GM21360 (cell line): ENCODE results near the gene MTCL3.

Experiments used
- ATAC-seq: cut with Tn5 transposase; IDR thresholded peaks from one replicate; pipeline ENCODE4 v1.9.1; 2021; ENCODE audit warnings: mild to moderate bottlenecking, moderate library complexity; ENCODE audit not compliant: unreplicated experiment

Gene MTCL3

GRCh38 chr6:127518710-127519468 lies at the start of gene MTCL3:
Gene MTCL3 (minus strand): TSS chr6:127519335.
- no peak for ATAC-seq

GRCh38 chr6:127567476-127567875 lies 48.3 kb upstream of the MTCL3 start:
- ATAC-seq, result no peak

GRCh38 chr6:127566651-127567050 lies 47.5 kb upstream of the MTCL3 start:
- ATAC-seq, result no peak

DNA sequence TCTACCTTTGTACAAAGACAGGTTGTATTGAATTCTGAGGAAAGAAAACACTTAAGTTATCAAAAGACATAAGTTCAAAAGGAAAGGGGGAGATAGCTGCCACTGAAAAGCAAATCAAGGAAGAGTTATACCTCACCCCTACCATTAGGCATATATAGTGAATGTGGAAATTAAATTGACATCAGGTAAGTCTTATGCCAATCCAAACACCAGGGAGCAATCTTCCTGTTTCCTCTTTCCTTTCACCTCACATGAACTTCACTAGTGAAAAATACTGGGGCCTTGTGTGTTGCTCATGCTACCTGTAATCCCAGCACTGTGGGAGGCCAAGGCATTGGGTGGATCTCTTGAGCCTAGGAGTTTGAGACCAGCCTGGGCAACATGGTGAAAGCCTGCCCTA lies 47.0 kb upstream of the MTCL3 start:
- ATAC-seq, result no peak

DNA sequence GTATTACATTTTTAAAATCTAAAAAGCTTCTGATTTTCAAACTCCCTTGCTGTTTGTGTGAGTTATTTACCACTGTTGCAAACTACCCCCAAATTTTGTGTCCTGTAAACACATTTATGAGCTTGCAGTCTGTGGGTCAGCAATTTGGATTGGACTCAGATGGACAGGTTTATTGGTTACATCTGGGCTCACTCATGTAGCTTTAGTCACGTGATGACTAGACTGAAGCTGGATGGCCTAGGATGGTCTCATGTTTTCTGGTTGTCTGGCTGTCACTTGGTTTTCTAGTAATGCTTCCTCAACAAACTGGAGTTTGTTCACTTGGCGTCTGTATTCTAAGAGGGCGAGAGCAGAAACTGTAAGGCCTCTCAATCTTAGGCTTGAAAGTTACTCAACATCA lies 45.6 kb upstream of the MTCL3 start:
- no peak for ATAC-seq

DNA sequence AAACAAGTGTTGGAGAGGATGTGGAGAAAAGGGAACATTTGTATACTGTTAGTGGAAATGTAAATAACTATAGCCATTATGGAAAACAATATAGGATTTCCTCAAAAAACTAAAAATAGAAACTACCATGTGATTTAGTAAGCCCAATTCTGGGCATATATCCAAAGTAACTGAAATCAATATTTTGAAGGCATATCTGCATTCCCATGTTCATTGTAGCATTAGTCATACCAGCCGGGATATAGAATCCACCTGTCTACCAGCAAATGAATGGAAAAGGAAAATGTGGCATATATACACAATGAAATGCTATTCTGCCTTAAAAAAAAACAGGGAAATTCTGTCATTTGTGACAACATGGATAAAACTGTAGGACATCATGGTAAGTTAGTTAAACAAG lies 42.5 kb upstream of the MTCL3 start:
- ATAC-seq, result no peak

DNA sequence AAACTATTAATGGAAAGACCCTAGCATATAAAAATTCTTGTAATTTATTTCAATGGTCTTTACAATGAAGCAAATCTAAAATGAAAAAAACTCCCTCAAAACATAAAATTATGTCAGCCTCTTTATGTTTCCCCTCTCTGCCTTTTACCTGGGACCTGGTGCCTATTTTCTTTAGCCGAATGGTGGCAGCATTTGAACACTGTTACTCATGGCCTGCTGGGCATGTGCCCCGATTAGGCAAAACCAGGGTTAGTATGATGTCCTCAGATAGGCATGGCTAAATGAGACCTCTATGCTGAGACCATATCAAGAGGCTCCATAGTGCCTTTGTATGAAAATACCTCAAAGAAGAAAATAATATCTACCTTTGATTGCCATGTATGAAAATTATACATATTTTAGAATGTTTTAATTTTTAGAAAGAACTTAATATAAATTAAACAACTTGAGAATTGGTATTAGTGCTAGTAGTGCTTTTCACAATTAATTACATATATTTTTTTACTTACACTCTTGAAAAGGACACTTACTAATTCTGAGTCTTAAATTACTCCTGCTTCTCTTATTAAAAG lies 35.4 kb upstream of the MTCL3 start:
- peak; percentile 92 for ATAC-seq

DNA sequence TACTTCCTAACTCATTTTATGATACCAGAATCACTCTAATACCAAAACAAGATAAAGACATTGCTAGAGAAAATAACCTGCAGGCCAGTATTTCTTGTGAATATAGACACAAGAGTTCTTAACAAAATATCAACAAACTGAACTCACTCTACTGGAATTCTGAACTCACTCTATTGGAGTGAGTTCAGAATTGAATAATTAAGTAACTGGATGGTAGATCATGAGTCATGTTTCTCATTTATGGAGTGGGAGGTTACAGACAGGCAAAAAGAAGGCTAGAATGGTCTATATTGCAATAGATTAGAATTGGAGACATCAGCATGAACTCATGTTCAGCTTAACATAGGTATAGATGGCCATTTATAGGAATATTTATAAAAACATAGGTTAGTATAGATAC lies 31.3 kb upstream of the MTCL3 start:
- no peak for ATAC-seq

GRCh38 chr6:127547904-127548649 lies 28.9 kb upstream of the MTCL3 start:
- no peak for ATAC-seq

- no peak for ATAC-seq
Measured at GRCh38 chr6:127547215-127547614, 28.1 kb upstream of the MTCL3 start.

DNA sequence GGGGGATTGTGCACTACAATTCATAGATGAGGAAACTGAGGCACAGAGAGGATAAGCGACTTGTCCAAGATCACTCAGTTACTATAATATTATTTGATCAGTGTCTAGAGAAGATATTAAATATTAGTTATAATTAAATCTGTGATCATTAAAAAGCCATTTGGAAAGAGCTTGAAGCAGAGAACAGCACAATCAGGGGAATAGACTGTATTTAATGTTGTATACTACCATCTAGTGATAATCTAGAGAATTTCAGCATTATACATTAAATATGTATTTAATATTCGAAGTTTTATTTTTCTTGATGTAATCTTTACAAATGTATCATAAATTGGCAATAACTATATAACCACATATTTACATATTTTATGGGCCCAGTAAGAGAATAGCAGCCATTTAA lies 20.1 kb upstream of the MTCL3 start:
- ATAC-seq, result no peak

- ATAC-seq, result no peak
Measured at GRCh38 chr6:127538750-127539264, 19.7 kb upstream of the MTCL3 start.

GRCh38 chr6:127533736-127534135 lies 14.6 kb upstream of the MTCL3 start:
- no peak for ATAC-seq

GRCh38 chr6:127533011-127533410 lies 13.9 kb upstream of the MTCL3 start:
- no peak for ATAC-seq

GRCh38 chr6:127522714-127523113 lies 3.6 kb upstream of the MTCL3 start:
- ATAC-seq, result no peak

DNA sequence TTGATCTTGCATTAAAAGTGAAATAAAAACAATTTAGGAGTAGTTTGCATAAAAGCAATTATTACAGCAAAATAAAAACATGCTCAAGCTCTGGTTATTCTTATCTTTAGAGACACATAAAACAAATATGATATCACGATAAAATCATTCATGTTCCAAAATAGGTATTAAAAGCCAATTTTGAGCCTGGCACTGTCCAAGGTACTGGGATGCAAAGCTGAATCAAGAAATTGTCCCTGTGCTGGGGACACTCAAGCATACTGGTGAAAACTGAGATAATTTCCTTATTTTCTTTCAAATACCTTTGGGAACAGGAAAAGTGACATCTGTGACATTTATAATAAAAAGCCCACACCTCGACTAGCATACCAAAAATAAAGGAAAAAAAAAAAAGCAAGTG lies 931 bp upstream of the MTCL3 start:
- no peak for ATAC-seq

DNA sequence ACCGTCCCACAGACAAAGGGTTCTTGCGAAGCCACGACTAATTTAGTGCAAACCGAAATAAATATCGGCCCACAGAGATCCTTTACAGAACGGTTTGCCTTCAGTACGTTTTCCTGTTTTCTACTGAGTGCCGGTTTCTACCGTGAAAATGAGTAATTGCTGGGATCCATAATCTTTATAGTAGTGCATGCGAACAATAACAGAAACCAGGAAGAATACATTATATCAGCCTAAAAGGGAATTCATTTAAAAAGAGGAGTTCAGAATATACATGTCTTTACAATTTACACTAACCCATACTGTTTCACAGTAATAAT lies 292 bp upstream of the MTCL3 start:
- no peak for ATAC-seq

GRCh38 chr6:127518191-127518709 lies 885 bp downstream of the MTCL3 start:
- no peak for ATAC-seq

- ATAC-seq, result no peak
Measured at GRCh38 chr6:127517693-127518092, 1.4 kb downstream of the MTCL3 start.

DNA sequence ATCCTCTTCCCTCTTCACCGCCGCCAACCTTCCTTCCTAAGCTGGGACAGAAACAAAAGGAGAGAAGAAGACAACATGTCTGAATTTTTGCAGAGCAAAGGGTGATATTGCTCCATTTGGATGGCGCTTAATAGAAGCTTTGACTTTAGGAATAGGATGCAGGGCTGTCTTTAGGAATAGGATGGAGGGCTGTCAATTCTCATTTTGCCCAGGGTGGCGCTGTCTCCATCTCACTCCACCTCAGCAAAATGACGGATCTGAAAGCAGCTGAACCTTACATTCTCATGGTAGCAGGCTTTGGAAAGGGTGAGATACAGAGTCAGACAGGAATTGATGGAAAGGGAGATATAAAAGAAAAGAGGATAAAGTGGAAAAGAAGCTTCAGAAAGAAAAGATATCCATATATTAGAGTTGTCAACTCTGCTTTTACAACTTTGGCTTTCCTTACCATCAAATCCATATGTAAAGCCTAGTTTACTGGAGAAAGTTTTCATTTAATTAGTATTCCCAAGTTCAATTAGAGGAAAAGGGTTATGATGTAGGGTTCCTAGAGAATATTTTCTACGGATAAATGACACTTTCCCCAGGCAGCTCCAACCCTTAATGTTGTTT lies 2.4 kb downstream of the MTCL3 start:
- ATAC-seq, result peak; percentile 70
